HG02943 (cell line): ENCODE measurements around the gene CENPH.
"Not testable (repeated sequence)": the region's sequence is repeated elsewhere in the genome, so short reads cannot be mapped to it uniquely, and the experiment has no call there.

Experiments
- ATAC-seq: cut with Tn5 transposase; IDR thresholded peaks from one replicate; pipeline ENCODE4 v1.9.1; 2021; ENCODE audit warnings: mild to moderate bottlenecking, low read depth, moderate library complexity; ENCODE audit not compliant: unreplicated experiment

The CENPH gene

GRCh38 chr5:69189162-69190086 is at the start of gene CENPH:
Gene CENPH, plus strand, starts transcription at chr5:69189583. Its CDS starts 52 bp downstream, at chr5:69189635.
- ATAC-seq: peak; percentile 93

GRCh38 chr5:69140239-69140638 is 49.1 kb upstream of the CENPH start:
- ATAC-seq: not testable (repeated sequence)

- ATAC-seq: no peak
Measured at GRCh38 chr5:69140827-69141226, 48.6 kb upstream of the CENPH start.

- not testable (repeated sequence) for ATAC-seq
Measured at GRCh38 chr5:69148576-69148975, 40.8 kb upstream of the CENPH start.

GRCh38 chr5:69148981-69149675 is 40.3 kb upstream of the CENPH start:
- ATAC-seq: no peak

- ATAC-seq: no peak
Measured at GRCh38 chr5:69149676-69150010, 39.7 kb upstream of the CENPH start.

GRCh38 chr5:69152731-69153130 is 36.7 kb upstream of the CENPH start:
- no peak for ATAC-seq

GRCh38 chr5:69156456-69156855 is 32.9 kb upstream of the CENPH start:
- ATAC-seq: no peak

GRCh38 chr5:69158039-69158438 is 31.3 kb upstream of the CENPH start:
- no peak for ATAC-seq

GRCh38 chr5:69160651-69161050 is 28.7 kb upstream of the CENPH start:
- ATAC-seq: no peak

- ATAC-seq: peak; percentile 99
Measured at GRCh38 chr5:69166686-69167492, 22.5 kb upstream of the CENPH start, which contains the start of gene CCNB1. Gene CCNB1, plus strand, starts transcription at chr5:69167150. Its CDS starts 113 bp downstream, at chr5:69167263.

- no peak for ATAC-seq
Measured at GRCh38 chr5:69167493-69167855, 21.9 kb upstream of the CENPH start.

GRCh38 chr5:69167929-69168328 is 21.5 kb upstream of the CENPH start:
- ATAC-seq: no peak

GRCh38 chr5:69170495-69170894 is 18.9 kb upstream of the CENPH start:
- ATAC-seq: no peak

GRCh38 chr5:69170969-69171368 is 18.4 kb upstream of the CENPH start:
- ATAC-seq: no peak

- not testable (repeated sequence) for ATAC-seq
Measured at GRCh38 chr5:69181659-69182293, 7.6 kb upstream of the CENPH start.

- ATAC-seq: no peak
Measured at GRCh38 chr5:69184621-69185020, 4.8 kb upstream of the CENPH start.

- no peak for ATAC-seq
Measured at GRCh38 chr5:69187342-69187741, 2.0 kb upstream of the CENPH start.

GRCh38 chr5:69188811-69189161 is 597 bp upstream of the CENPH start:
- no peak for ATAC-seq

- no peak for ATAC-seq
Measured at GRCh38 chr5:69202497-69202896, 13.1 kb downstream of the CENPH start.
